ENCODE data around the gene HMBS. TPM values are rescaled to one million over a fixed set of nuclear protein-coding genes. Genes with fewer than 3 reads are reported as not detected.

The HMBS gene
- total RNA-seq, 2 donors from 2014 or later = 9.2 to 14.3 TPM

GRCh38 chr11:119121008-119121810 lies 36.5 kb downstream of the HMBS start, which contains the start of gene HINFP:
HINFP (plus strand) TSS chr11:119121580; CDS start chr11:119126945, 5,365 bp downstream.
- H3K9me3 ChIP-seq = no peaks in the 10 kb centered on the region
- H3K27ac ChIP-seq = peak within 1 kb of the TSS; percentile 69 to 77
- under 1% methylated on average over 46 of the region's 54 CpGs for WGBS
- H3K4me1 ChIP-seq (replicated peaks) = peaks cover 8% of the 10 kb centered on the region
- no peaks in the 10 kb centered on the region for H3K36me3 ChIP-seq
- no peaks in the 10 kb centered on the region for H3K27me3 ChIP-seq (replicated peaks; ENCODE audit: insufficient read depth)
- peak; percentile 100 for DNase-seq (ENCODE audit: low spot score)
- intact Hi-C loops (cut with DNase I) = no loop called here
- TF ChIP-seq POLR2AphosphoS5 (IDR thresholded peaks at IDR 0.05) = peak; percentile 96
- no peak for TF ChIP-seq CTCF (IDR thresholded peaks at IDR 0.05)
- TF ChIP-seq POLR2A (IDR thresholded peaks at IDR 0.05) = peak; percentile 52
- H3K4me3 ChIP-seq = peak within 1 kb of the TSS; percentile 79 to 88

GRCh38 chr11:119121811-119122124 lies 37.1 kb downstream of the HMBS start:
- DNase-seq (ENCODE audit: low spot score) = no peak
- H3K27ac ChIP-seq = peak overlapping the region; percentile 68 to 77
- peaks cover 8% of the 10 kb centered on the region for H3K4me1 ChIP-seq (replicated peaks)
- under 1% methylated on average over 19 of the region's 20 CpGs for WGBS
- no peaks in the 10 kb centered on the region for H3K9me3 ChIP-seq
- TF ChIP-seq POLR2AphosphoS5 (IDR thresholded peaks at IDR 0.05) (no peak), CTCF (IDR thresholded peaks at IDR 0.05) (no peak), POLR2A (IDR thresholded peaks at IDR 0.05) (no peak)
- peak overlapping the region; percentile 79 to 88 for H3K4me3 ChIP-seq
- intact Hi-C loops (cut with DNase I) = no loop called here
- H3K36me3 ChIP-seq = no peaks in the 10 kb centered on the region
- no peaks in the 10 kb centered on the region for H3K27me3 ChIP-seq (replicated peaks; ENCODE audit: insufficient read depth)

- no peak for DNase-seq (ENCODE audit: low spot score)
- Histone ChIP-seq H3K4me1 (replicated peaks) (peaks cover 6% of the 10 kb centered on the region), H3K27me3 (replicated peaks; ENCODE audit: insufficient read depth) (no peaks in the 10 kb centered on the region), H3K27ac (no peak overlapping the region), H3K4me3 (no peak overlapping the region), H3K9me3 (no peaks in the 10 kb centered on the region), H3K36me3 (no peaks in the 10 kb centered on the region)
- WGBS = 94% methylated on average over 6 of the region's 6 CpGs
- intact Hi-C loops (cut with DNase I) = no loop called here
- TF ChIP-seq POLR2A (IDR thresholded peaks at IDR 0.05) (no peak), CTCF (IDR thresholded peaks at IDR 0.05) (no peak), POLR2AphosphoS5 (IDR thresholded peaks at IDR 0.05) (no peak)
Observed at GRCh38 chr11:119125821-119126220, 41.1 kb downstream of the HMBS start.

GRCh38 chr11:119126675-119127268 lies 42.1 kb downstream of the HMBS start:
- WGBS = 62% methylated on average over 5 of the region's 5 CpGs
- H3K27ac ChIP-seq = no peak overlapping the region
- H3K9me3 ChIP-seq = no peaks in the 10 kb centered on the region
- no peak for DNase-seq (ENCODE audit: low spot score)
- peaks cover 6% of the 10 kb centered on the region for H3K4me1 ChIP-seq (replicated peaks)
- no peak overlapping the region for H3K4me3 ChIP-seq
- H3K27me3 ChIP-seq (replicated peaks; ENCODE audit: insufficient read depth) = no peaks in the 10 kb centered on the region
- intact Hi-C loops (cut with DNase I) = no loop called here
- TF ChIP-seq POLR2AphosphoS5 (IDR thresholded peaks at IDR 0.05) (no peak), CTCF (IDR thresholded peaks at IDR 0.05) (no peak), POLR2A (IDR thresholded peaks at IDR 0.05) (no peak)
- peaks cover 0 to 6% of the 10 kb centered on the region in 2 donors for H3K36me3 ChIP-seq

Data from prostate gland (tissue), 2 donors.